Measurements from ENCODE around the gene ABCC3.
A peak's percentile ranks its signal among the peaks of the same experiment; 100 is the strongest.

Gene ABCC3, protein sequence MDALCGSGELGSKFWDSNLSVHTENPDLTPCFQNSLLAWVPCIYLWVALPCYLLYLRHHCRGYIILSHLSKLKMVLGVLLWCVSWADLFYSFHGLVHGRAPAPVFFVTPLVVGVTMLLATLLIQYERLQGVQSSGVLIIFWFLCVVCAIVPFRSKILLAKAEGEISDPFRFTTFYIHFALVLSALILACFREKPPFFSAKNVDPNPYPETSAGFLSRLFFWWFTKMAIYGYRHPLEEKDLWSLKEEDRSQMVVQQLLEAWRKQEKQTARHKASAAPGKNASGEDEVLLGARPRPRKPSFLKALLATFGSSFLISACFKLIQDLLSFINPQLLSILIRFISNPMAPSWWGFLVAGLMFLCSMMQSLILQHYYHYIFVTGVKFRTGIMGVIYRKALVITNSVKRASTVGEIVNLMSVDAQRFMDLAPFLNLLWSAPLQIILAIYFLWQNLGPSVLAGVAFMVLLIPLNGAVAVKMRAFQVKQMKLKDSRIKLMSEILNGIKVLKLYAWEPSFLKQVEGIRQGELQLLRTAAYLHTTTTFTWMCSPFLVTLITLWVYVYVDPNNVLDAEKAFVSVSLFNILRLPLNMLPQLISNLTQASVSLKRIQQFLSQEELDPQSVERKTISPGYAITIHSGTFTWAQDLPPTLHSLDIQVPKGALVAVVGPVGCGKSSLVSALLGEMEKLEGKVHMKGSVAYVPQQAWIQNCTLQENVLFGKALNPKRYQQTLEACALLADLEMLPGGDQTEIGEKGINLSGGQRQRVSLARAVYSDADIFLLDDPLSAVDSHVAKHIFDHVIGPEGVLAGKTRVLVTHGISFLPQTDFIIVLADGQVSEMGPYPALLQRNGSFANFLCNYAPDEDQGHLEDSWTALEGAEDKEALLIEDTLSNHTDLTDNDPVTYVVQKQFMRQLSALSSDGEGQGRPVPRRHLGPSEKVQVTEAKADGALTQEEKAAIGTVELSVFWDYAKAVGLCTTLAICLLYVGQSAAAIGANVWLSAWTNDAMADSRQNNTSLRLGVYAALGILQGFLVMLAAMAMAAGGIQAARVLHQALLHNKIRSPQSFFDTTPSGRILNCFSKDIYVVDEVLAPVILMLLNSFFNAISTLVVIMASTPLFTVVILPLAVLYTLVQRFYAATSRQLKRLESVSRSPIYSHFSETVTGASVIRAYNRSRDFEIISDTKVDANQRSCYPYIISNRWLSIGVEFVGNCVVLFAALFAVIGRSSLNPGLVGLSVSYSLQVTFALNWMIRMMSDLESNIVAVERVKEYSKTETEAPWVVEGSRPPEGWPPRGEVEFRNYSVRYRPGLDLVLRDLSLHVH (N-terminal part only)

DNA sequence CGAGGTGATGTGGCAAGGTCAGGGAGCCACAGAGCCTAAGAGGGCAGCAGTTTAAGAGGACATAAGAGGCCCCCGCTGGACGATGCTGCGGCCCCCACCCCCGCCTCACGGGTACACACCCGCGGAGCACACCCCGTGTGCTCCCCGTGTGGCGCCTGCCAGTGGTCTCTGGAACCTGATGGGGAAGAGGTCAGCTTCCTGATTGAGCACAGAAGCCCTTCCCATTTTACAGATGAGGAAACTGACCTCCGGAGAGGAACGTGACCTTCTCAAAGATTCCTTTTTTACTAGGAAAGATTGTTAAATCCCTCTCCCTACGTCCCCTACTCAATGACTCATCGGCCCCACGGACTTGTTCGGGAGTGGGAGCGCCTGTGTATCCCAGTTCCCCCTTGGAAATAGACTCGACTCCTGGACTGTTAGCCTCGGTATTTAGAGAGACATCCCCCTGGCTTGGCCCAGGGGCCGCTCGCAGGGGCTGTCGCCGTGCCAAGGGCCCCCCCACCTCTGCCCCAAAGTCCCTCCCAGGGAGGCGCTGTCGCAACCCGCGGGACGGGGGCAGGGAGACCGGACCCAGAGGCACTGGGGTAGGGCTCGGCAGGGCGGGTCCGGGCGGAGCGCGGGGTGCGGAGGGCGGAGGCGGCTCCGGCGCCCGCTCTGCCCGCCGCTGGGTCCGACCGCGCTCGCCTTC, at the start of gene ABCC3:
TSS of gene ABCC3 (plus strand) at position 658 of the 691 bp plus-strand sequence. CDS start 56 bp downstream, outside the sequence.
- DNase-seq, result no peak

DNA sequence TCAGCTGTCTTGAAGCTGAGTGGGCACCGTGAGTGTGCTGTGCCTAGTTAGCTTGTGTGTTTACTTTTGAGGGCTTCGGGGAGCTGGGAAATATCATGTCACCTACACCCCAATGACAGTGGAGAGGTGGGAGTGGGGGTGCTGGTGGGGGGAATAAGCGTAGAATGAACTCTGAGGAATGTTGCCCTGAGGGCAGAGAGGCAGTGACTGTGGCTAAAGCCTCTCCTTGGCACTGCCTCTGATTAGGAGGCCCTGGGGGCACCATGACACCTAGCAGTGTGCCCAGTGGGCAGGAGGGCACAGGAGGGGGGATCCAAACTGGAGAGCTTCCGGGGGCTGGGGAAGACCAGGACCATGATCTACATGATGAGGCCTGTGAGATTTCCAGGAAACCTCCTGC, 49.3 kb upstream of the ABCC3 start:
- DNase-seq, result no peak

DNA sequence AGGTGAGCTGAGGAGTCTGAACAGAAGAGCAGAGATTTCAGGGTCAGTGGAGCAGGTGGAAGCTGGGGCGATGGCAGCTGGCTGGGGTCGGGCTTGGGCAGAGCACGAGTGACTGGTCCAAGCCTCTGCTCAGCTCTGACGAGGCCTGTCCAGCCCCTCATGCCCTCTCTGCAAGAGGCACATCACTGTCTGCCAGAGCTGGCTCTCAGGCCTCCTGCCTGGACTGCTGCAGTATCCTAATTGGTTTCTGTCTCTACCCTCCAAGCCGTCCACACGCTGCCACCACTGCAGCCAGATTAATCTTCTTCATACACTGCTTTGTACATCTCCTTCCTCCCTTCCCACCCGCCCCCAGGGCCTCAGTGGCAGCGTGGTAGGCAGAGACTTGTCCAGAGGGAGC, 48.8 kb upstream of the ABCC3 start:
- DNase-seq, result no peak

DNA sequence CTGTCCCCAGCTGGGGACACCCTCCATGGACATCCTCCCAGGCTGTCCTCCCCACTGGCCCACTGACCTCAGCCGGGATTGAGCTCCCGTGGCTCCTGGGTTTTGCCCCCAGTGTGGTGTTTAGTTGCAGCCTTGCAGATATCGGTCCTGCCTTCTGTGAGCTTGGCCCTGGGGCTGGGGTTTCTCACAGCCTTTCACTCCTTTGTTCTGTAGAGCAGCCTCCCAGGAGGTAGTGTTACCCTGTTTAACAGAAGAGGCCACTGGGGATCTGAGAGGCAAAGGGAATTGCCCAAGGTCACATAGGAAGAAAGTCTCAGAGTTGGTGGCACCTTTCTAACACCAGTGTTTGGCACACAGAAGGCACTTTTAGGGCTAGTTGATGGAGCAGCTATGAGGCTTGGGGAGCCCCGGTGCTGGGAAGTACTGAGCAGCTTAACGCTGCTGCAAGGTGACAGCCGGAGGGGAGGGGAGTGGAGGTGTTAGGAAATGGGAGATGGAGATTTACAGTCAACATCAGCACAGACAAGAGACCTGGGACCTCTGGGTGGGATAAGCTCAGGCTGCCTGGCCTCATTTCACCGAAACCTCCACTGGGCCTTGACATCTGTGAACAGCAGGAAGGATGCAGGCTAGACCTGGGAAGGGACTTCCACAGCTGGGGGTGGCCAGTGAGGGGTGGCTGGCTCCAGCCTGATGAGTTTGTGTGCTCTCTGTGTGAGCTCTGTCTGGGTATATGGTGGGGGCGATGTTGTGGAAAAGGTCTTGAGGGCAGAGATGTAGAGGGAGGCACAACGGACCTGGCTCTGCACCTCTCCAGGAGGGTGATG, 48.0 kb upstream of the ABCC3 start:
- DNase-seq, result peak; percentile 69

DNA sequence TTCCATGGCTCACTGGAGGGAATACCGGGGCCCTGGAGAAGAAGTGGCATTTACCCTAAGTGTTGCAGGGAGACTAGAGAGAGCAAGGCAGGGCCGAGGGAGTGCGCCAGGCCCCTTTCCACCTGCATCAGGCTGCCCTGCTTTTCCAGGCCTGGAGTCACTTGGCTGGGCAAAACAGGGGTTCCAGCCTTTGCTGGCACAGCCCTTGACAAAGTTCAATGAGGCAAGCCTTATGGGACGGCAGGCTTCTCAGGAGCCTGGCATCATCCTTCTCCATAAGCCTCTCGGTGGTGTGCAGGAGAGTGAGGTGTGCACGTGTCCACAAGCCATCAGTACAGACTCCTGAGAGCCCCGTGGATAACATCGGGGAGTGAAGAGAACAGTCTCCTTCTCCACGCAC, 47.1 kb upstream of the ABCC3 start:
- no peak for DNase-seq

DNA sequence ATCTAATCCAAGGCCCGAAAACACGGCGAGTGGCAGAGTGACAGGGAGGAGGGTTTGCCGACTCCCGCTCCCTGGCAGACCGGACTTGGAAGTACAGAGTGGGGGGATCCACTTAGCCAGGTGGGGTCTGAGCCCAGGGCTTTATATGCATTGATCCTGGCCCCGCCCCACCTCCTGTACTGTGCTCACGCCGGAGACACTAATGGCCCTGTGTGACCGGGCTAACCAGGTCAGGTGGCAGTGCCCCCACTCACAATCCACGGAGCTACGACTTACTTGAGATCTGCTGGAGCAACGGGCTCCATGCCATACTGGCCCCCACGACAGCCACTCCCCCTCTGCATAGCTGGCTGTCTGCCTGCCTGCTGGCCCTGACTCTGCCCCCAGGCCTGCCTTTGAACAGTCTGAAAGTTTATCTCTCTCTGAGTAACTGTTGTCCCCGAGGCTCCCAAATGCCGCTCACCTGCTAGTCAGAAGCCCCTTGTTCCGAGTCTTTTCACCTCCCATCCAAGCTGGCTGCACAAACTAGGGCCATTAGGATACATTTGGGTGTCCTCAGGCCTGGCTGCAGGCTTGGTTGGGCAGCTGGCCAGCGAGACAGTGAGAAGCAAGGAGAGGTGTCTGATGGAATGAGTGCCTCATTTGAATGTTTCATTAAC, 46.2 kb upstream of the ABCC3 start:
- no peak for DNase-seq

DNA sequence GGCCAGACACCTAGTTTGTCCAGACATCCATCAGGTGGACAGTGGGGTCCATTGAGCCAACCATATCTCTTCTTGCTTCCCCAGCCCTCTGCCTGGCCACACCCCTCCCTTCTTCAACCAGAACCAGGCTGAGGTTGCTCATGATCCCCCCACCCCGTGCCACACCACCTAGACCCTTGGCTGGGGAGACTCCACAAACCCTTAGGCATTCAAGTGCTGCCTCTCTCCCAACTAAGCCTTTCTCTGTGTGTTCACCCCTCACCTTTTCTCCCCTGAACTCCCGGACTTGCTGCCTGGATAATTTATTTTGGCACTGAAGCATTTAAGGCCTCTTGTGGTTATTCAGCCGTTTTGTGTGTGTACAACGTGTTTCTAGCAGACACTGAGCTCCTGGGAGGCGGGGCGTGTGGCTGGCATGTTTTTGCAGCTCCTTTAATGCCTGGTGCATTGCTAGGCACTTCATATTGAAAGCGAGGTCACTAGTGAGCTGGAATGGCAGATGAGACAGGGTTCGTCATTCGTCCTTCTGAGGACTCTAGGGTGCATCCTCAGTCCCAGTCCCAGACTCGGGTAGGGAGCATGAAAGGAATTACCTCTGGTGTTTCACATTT, 45.5 kb upstream of the ABCC3 start:
- DNase-seq, result no peak

DNA sequence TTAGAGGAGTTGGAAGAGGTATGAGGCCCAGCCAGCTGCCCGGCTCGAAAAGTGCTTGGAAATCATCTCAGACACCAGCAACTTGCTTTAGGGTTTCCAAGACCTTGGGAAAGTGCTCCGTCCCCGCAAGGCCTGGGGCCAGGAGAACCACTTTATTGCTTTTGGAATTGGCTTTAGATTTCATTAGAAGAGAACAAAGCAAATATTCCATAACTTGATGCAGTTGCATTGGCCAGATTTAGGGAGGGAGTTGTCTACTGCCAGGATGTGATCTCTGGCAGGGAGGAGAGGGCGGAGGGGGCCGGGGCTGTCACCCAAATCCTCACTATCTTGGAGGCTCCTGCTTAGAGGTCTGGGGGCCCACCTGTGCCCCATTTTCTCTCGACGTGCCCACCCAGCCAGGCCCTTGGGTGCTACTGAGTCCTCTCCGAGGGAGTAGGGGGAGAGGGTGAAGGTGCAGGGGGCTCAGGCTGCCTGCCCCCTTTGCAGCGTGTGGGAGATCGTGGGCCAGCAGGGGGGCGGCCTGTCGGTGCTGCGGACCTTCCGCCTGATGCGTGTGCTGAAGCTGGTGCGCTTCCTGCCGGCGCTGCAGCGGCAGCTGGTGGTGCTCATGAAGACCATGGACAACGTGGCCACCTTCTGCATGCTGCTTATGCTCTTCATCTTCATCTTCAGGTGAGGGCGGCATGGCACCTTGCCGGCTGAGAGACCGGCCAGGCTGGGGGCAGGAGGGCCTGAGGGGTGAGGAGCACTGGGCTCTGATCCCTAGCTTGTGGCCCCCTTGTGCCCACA, 43.5 kb upstream of the ABCC3 start:
- no peak for DNase-seq

DNA sequence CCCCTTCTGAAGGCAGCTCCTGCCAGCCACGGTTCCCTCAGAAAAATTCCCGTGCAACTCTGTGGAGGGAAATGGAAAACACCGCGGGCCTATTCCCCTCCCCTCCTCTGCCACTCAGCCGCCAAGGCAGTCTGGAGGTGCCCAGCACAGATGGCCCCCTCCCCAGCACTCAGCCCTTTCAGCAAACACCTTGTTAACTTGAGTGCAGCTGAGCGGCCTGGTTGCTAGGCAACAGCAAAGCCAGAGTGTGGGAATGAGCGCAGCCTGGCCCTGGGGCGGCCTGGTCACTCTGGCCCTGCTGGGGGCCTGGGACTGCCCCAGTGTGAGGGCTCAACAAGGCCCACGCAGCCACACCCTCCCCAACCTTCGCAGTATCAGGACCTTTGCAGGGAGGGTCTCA, 41.4 kb upstream of the ABCC3 start:
- DNase-seq, result peak; percentile 4

DNA sequence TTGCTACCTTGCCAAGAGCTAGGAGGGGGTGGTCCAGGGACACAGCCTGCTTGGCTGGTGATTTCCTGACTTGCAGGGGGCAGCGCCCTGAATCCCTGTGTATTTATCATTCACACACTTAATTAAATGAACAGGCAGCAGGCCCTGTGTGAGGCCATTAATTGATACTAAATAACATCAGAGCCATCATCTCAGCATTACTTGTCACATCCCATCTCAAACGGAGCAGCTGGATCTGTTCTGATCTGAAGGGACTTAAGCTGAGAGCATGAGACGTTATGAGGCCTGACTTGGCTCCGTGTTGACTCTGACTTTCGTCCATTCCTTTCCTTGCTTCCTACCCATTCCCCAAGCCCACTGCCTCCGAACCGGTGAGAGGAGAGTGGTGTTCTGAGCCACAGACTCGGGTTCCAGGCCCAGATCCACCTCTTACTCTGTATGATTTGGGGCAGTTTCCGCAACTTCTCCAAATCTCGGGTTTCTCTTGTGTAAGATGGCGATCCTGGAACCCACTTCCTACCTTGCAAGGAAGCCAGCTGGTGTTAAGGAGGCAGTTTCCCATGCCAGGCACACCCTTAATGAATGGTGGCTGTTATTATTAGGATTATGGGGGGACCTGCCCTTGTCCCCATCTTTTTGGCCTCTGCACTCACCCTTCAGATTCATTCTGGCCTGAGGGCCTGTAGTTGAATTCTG, 40.4 kb upstream of the ABCC3 start:
- DNase-seq, result no peak

DNA sequence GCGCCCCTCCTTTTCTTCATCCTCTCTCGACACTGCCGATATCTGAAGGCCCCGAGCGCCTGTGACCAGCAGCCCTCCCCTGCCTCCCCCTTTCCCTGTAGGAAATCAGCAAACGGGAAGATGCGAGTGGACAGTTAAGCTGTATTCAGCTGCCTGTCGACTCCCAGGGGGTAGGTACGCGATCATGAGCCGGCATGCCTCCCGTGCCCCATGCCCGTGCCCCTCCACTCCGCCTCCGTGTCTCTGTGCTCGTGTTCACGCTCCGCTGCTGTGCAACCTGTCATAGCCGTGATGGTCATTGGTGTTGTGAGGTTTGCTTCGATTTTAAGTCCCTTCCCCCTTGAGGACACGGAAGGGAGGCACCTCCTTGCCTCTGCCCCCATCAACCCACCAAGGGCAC, 39.8 kb upstream of the ABCC3 start:
- no peak for DNase-seq

DNA sequence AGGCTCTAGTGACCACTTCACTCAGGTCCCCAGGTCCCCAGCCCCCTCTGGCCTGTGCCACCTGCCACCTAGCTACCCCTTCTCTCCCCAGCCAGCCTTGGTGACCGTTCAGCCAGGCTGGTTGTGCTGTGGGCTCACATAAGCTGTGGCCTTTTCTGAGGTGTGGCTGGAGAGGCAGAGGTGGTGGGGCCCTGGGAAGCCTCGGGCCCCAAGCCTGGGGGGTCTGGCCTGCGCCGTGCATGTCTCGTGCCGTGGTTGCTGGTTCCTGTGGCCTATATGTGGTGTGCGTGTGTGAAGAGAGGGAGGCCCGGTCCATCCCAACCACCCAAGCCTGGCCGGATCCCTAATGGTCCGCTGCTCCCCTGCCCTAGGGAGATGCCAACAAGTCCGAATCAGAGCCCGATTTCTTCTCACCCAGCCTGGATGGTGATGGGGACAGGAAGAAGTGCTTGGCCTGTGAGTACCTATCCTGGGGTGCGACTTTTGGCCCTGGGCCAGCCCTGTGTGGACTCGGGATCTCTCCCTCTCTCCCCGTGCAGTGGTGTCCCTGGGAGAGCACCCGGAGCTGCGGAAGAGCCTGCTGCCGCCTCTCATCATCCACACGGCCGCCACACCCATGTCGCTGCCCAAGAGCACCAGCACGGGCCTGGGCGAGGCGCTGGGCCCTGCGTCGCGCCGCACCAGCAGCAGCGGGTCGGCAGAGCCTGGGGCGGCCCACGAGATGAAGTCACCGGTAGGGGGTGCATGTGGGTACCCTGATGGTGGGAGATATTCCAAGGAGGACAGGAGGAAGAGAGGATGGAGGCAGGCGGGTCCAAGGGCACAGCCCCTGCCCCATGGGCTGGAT, 38.3 kb upstream of the ABCC3 start:
- no peak for DNase-seq

DNA sequence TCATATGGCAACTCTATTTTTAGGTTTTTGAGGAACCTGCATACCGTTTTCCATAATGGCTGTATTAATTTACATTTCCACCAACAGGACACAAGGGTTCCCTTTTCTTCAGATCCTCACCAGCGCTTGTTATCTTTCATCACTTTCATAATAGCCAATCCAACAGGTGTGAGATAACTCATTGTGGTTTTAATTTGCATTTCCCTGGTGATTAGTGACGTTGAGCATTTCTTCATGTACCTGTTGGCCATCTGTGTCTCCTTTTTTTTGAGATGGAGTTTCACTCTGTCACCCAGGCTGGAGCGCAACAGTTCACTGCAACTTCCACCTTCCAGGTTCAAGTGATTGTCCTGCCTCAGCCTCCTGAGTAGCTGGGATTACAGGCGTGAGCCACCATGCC, 36.2 kb upstream of the ABCC3 start:
- no peak for DNase-seq

DNA sequence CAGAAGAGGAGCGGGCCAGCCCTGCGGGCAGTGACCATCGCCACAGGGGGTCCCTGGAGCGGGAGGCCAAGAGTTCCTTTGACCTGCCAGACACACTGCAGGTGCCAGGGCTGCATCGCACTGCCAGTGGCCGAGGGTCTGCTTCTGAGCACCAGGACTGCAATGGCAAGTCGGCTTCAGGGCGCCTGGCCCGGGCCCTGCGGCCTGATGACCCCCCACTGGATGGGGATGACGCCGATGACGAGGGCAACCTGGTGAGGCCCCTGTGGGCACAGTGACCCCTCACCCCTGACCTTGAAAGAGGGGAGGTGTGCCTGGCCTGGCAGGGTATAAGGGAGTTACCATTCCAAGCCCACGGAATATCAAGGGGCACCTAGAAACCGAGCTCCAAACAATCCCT, 35.1 kb upstream of the ABCC3 start:
- no peak for DNase-seq

DNA sequence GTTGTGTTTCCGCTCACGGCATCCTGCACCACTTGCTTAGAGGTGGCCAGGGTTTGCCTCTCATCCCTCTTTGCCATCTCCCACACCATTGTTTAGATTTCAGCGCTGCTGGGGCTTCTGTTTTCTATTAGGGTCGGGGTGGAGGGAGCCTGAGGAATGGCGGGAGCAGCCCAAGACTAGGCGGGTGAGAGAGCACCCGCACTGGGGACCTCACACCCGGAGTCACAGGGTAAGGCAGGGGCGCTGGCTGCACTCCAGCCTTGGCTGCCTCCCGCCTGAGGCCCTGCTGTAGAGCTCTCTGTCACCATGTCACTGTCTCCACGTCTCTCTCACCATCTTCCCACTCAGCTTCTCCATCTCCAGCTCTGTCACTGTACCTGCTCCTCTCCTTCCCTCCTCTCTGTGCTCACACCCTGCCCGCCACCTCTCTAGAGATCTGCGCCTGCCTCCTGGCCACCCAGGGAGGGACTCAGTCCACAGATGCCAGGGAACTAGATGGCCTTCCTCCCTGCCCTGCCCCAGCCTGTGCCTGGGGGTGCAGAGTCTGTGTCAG, 32.8 kb upstream of the ABCC3 start:
- DNase-seq, result no peak

DNA sequence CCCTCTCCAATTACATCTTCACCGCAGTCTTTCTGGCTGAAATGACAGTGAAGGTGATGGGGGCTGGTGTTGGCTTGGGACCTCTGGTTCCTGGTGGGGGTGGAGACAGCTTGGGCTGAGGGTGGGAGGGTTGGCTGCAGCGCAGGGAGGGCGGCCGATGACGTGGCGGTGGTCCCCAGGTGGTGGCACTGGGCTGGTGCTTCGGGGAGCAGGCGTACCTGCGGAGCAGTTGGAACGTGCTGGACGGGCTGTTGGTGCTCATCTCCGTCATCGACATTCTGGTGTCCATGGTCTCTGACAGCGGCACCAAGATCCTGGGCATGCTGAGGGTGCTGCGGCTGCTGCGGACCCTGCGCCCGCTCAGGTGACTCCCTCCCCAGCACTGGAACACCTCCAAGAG, 31.8 kb upstream of the ABCC3 start:
- no peak for DNase-seq

DNA sequence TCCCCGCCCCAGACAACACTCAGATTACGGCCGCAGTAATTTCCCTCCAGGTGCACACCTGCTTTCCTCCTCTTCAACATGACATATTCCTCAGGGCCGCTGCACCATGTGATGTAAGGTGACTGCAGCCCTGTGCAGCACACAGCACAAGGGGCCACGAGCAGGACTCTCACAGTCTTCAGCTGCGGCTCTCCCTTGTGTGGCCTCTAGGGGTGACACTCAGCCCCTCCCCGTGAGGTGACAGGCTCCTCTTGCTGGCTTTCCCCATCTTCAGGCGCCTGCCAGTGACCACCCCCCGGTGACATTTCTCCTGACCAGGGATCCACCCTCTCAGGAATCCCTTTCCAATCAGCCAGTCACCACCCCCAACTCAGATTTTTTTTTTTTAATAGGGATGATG, 31.3 kb upstream of the ABCC3 start:
- no peak for DNase-seq

DNA sequence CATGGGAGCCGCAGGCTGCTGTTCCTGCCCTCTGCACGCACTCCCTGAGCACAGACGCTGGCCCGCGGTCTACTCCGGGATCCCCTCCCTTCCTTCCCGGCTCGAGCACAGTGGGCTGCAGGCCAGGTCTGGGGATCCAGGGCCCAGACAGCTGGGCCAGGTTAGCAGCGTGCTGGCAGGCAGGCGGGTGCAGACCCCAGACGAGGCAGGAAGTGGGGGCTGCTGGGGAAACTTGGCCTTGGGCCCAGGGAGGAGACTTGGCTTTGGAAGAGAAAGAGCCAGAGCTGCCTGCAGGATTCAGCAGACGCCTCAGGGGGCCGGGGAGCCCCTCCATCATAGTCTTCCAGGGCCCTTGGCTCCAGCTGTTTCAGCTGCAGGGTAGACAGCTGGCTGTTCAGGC, 30.2 kb upstream of the ABCC3 start:
- DNase-seq, result no peak

All from NCI-H1436 treated with DMSO at 0.1 percent for 48 hours (cell line).